ENCODE measurements around the gene RAPGEF1.

DNA sequence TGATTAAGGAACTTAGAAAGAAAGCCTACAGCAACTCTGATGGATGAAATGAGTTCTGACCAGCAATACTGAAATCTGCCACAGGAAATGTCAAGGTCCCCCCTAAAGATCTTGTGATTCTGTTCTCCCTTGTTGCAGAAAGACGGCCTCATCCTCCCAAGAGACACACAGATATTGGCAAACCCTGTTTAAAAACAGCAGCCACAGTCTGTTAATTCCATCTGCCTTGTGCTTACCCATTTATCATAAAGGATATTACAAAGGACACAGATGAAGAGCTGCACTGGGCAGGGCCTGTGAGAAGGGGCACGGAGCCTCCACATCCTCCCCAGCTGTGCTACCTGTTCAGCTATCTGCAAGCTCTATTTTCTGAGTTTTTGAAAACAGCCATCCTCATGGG, 15.2 kb downstream of the RAPGEF1 start:
- TF ChIP-seq, protein P1, sequence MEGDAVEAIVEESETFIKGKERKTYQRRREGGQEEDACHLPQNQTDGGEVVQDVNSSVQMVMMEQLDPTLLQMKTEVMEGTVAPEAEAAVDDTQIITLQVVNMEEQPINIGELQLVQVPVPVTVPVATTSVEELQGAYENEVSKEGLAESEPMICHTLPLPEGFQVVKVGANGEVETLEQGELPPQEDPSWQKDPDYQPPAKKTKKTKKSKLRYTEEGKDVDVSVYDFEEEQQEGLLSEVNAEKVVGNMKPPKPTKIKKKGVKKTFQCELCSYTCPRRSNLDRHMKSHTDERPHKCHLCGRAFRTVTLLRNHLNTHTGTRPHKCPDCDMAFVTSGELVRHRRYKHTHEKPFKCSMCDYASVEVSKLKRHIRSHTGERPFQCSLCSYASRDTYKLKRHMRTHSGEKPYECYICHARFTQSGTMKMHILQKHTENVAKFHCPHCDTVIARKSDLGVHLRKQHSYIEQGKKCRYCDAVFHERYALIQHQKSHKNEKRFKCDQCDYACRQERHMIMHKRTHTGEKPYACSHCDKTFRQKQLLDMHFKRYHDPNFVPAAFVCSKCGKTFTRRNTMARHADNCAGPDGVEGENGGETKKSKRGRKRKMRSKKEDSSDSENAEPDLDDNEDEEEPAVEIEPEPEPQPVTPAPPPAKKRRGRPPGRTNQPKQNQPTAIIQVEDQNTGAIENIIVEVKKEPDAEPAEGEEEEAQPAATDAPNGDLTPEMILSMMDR (IDR thresholded peaks at IDR 0.05; ENCODE audit: low read length) = no peak
- no peak for TF ChIP-seq EZH2 (optimal IDR thresholded peaks at IDR 0.05; ENCODE audit: low read depth, low read length)
